Stimulated activated CD4-positive, alpha-beta T cell treated with anti-CD3 and anti-CD28 coated beads, Interleukin-15, amount 100 ng/mL, for 24 hours (primary cell): Measurements from ENCODE around the gene CALB2.
"Not testable (repeated sequence)": the region's sequence is repeated elsewhere in the genome, so short reads cannot be mapped to it uniquely, and the experiment has no call there.

Experiments used
- DNase-seq: peaks from one replicate; pipeline ENCODE4 v3.0.0-alpha.2; 2020

Gene CALB2

DNA sequence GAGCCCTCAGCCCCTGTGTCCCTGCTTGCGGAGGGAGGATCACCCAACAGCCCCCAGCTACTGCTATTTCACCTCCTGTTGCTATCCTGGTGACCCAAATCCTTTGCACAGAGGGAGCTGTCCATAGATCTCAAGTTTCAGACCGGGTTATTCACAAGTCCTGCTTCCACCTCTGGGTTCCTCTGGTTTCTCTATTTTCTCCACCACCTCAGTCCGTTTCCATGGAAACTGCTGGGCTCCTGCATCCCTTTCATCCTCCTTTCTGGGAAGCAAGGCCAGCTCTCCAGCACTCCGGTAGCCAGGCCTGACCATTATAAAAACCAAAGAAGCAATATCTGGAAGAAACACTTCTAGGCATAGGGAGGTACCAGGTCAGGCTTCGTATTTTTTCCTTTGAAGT is 4.8 kb upstream of the CALB2 start:
- DNase-seq = no peak

DNA sequence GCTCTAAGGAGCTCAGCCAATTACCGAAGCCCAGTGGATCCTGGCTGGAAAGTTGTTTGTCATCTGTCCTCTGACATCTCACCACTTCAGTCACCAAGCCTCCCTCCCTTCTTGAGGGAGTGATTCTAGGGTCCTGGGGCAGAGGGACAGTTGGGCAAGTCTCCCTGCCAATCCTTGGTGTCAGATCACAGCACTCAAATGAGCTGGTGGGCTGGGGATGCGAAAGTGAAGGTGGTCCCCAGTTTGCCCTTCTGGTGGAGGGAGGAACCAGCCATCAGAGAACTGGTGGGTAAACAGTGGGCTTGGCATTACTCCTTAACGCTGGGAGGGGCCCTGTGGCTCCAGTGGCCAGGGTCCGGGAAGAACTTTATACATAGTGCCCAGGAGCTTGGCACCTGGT is 4.4 kb upstream of the CALB2 start:
- DNase-seq = no peak

- DNase-seq = no peak
These were observed 2.3 kb upstream of the CALB2 start for GRCh38 chr16:71356051-71356740.

GRCh38 chr16:71356936-71357335 is 1.6 kb upstream of the CALB2 start:
- DNase-seq = not testable (repeated sequence)

DNA sequence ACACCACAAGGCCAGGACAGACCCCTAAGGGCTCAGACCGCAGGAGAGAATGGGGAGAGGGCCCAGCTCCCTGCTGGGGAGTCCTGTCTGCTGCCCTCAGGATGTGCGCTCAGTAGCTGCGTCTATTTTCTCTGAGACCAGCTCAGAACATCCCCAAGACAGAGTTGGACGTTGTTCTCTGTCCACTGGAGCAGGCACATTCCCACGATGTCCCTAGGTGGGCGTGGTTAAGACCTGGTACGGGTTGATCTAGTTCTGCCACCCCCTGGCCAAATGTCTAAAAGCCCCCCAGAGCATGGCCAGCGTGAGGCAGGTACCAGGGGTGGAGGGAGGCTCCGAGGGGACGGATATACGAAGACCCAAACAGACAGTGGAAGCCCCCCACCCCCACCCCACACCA is 842 bp upstream of the CALB2 start:
- DNase-seq = no peak

GRCh38 chr16:71359431-71359830 is 908 bp downstream of the CALB2 start:
- no peak for DNase-seq

DNA sequence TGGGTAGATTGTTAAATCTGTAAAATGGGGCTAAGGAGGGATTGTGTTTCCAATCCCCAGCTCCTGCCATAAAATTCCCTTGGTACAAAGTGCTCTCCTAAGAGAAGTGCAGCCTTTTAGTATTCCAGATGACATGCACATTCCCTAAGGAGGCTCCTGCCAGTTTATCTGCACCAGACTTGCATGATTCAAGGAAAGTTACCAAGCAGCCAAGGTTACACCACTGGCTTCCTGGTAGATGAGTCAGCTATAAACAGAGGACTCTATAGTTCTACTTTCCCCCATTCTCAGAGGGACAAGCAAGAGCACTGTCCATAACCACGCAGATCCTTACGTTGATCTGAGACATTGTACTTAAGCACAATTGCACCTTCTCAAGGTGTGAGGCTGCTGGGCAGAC is 1.9 kb downstream of the CALB2 start:
- DNase-seq = no peak

DNA sequence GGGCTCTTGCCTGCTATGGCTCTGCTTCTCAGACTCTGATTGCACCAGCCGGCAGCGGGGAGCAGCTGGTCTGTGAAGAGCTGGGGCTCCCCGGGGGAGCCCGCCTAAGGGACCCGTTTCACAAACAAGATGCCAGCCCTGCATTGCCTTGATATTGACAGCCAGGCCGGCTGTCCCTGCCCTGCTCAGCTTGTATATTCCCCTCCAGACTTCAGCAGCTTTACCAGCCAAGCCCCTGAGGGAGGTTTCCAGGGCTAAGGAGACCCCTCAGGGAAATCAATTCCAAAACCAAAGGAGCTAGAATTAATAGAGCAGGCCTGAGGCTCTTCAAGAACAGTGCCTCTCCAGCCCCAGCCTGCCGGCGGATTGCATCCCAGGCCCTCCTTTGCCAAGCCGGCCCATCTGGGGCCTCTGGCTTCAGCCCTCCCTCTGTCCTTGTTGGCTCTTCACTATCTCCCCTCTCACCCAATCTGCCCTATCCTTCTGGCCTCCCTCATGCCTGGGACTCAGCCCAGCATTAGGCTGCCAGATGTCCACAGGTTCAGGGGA is 5.7 kb downstream of the CALB2 start:
- no peak for DNase-seq

DNA sequence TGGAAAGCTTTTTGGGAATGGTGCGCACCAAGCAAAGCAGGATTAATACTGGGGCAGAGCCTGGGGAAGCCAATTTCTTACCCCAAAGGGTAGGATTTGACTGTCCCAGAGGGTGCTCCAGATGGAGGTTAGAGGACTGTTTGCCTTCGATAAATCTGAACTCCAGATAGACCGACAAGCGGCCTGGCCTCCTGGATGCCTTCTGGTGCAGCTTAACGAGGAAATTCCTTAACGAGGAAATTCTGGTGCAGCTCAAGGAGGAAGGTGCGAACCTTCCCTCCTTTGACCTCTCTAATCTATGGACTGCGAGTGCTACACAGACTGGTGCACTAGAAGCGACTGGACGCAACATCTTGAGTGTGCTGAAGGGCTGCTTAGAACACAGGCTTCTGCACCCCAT is 6.5 kb downstream of the CALB2 start:
- no peak for DNase-seq

GRCh38 chr16:71367241-71367976 is 8.9 kb downstream of the CALB2 start:
- peak; percentile 65 for DNase-seq

DNA sequence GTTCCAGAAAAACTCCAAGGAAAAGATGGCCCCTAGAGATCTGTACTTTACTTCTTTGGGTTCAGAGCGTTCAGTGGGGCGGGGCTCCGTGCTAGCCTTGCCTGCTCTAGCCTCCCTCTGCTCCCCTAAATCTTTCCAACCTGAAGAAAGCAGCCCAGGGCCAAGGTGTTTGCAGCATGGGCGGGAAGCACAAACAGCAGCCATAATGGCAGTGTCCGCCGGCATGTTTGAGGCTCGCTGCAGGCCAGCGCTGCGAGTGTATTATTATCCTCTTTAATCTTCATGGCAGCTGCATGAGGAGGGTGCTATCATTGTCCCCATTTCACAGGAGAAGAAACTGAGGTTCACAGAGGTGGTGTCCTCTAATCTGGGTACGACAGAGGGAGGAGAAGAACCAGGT is 10.4 kb downstream of the CALB2 start:
- DNase-seq = no peak

DNA sequence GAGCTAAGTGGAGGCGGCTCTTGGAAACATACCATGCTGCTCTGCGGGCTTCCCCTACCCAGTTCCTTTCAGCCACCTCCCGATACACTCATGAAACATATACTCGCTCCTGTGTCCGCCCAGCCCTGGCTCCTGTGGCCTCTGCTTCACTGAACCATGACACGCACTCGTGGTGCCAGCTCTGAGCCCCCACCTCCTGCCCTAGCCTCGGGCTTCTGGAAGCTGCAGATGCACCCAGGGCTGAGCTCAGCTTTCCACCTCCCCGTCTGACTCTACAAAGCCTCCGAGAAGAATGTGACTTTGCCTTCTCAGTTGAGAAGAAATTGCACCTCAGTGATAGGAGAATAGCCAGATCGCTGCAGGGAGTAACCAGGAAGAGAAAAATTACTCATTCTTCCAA is 11.0 kb downstream of the CALB2 start:
- no peak for DNase-seq

DNA sequence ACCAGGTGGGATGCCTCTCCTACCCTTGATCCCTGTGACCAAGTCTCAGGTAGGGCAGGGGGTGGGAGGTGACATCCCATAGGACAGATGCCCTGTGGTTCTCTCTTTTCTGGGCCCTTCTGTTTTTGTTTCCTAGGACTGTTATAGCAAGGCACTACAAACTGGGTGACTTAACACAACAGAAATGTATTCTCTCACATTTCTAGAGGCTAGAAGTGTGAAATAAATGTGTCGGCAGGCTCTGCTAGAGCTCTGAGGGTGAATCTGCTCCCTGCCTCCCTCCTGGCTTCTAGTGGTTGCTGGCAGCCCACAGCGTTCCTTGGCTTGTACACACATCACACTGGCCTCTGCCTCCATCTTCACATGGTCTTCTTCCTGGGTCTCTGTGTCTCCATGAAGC is 12.7 kb downstream of the CALB2 start:
- DNase-seq = no peak

DNA sequence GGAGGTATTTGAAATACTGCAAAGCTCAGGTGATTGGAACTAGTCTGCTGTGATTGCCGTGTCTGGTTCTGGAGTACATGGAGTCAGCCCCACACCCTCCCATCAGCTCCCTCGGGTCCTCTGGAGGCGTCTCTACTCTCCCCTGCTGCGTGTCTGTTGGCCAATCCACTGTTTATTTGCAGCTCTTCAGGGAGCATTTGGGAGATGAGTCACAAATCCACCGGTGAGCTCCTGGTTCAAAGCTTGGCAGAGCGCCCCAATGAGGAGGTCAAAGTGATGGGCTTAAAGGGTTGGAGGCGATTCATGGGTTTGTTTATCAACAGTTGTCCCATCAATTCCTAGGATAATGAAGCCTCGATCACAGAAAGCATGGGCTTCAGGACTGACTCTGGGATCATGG is 14.6 kb downstream of the CALB2 start:
- no peak for DNase-seq

DNA sequence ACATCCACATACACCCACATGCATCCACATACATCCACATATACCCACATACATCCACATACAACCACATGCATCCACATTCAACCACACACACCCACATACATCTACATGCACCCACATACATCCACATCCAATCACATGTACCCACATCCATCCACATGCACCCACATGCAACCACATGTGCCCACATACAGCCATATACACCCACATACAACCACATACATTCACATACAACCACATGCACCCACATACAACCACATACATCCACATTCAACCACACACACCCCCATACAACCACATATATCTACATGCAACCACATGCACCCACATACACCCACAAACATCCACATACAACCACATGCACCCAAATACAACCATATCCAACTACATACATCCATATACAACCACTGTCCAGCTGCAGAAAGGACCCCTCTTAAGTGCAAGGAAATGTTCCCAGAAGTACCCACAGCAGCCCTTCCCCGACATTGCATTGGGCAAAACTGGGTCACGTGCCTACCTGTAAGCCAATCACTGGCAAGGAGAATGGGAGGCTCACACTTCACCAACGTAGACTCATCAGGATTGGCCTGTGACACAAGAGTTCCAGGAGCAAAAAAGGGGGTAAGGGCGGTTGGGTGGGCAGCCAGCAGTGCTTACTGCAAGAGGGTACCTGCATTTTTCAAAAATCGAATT is 18.1 kb downstream of the CALB2 start:
- DNase-seq = no peak

DNA sequence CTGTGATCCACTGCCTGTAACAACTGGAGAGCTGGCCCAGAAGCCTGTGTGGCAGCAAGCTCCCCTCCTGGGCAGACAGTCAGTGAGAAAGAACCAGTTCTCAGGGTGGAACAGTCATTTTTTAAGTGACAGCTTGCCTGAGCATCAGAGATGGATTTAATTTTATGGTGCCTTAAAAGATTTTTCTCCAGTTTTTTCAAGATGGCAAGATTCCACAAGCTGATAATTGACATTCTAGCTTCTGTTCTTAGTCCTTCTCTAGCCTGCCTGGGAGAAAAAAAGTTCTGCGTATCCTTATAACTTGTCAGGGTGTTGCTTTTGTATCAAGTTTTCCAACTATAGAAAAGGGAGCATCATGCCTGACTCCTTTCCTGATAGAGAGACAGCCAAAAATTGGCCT is 21.2 kb downstream of the CALB2 start:
- no peak for DNase-seq

DNA sequence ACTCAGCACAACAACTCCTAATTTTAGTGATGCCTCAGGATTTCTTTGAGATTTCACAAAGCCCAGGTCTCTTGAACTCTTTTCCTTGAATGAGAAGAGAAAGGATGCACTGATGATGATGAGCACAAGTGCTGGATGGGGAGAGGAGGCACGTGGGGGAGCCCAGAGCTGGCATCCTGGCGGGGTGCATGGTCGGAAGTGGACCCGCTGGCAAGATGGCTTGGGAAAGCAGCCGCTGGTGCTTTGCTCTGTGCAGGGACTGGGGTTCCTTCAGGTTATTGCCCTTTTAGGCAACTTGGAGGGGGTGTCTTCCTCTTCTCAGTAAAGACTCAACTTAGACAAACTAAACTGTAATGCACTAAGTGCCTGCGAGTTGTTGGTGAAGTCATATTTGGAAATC is 22.3 kb downstream of the CALB2 start:
- no peak for DNase-seq

GRCh38 chr16:71383054-71383773 is 24.7 kb downstream of the CALB2 start:
- peak; percentile 3 for DNase-seq

- DNase-seq = no peak
These were observed 25.7 kb downstream of the CALB2 start for GRCh38 chr16:71384073-71384724.

DNA sequence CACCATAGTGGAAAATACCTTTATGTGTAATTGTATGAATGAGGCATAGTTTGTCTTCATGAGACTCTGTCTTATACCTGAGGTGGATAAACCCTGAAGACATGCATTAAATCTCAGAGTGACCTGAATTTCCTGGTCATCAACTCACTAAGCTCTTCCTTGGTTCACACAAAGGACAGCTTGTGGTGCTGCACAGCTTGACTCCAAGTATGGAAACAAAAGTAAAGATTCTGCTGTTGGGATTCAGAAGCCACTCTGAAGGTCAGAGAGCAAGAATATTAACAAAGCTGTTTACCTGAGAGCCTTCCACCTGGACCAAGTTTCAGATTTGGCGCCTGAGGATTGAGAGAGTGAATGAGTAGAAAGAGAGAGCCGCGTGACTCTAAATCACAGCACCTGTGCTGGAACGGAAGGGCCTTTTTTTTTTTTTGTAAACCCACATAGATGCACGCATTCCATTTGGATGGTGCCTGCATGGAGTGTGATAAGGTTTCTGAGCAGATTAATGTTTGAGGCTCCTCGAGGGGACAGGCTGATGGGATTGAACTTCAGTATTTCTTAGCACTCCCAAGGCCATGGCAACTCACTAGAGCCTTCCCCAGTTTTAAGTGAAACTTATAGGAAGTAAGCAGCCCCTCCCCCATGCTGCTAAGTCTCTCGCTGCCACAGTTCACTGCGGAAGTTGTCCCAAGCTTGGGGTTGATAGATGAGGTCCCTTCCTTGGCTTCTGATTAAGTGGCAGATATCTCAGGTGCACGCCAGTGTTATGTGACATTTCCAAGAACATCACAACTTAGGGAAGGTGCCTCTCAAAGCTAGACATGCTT is 28.7 kb downstream of the CALB2 start:
- DNase-seq = no peak

DNA sequence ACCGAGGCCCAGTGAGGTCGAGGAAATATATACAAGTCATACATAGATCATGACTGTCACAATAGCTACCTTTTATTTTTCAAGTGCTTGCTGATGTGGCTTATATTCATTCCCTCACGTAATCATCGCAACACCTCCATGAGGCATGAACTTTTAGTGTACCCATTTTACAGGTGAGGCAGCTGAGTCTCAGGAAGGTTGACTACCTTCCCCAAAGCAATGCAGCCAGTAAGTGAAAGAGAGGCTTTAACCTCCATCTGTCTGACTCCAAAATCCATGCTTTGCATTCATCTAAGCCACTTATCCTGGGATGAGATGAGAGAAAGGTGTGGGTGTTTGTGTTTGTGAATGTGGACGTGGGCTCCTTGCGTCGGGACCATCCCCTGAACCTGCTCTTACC is 30.8 kb downstream of the CALB2 start:
- DNase-seq = no peak

GRCh38 chr16:71396594-71396993 is 38.1 kb downstream of the CALB2 start:
- DNase-seq = no peak
